Measurements from ENCODE around the gene USP48.
A peak's percentile ranks its signal among the peaks of the same experiment; 100 is the strongest.
"Not testable (repeated sequence)": the region's sequence is repeated elsewhere in the genome, so short reads cannot be mapped to it uniquely, and the experiment has no call there.

USP48 gene

GRCh38 chr1:21782349-21782867, 541 bp downstream of the USP48 start:
- peak; percentile 68 to 72 for DNase-seq (ENCODE audit: low read depth in 2 of 2)
- peak overlapping the region; percentile 94 to 99 for H3K4me3 ChIP-seq (replicated peaks in 1 of 2; ENCODE audit: low read depth in 2 of 2, low read length in 2 of 2)
- peak; percentile 33 for TF ChIP-seq CTCF (IDR thresholded peaks at IDR 0.05; ENCODE audit: low read depth, low read length)

- H3K4me3 ChIP-seq (replicated peaks in 1 of 2; ENCODE audit: low read depth in 2 of 2, low read length in 2 of 2) = peak overlapping the region; percentile 94 to 99
- DNase-seq (ENCODE audit: low read depth in 2 of 2) = peak; percentile 61 to 71
- TF ChIP-seq CTCF (IDR thresholded peaks at IDR 0.05; ENCODE audit: low read depth, low read length) = no peak
Measured at GRCh38 chr1:21781815-21782348, 1.1 kb downstream of the USP48 start.

- TF ChIP-seq CTCF (IDR thresholded peaks at IDR 0.05; ENCODE audit: low read depth, low read length) = no peak
- peak in 1 of 2 donors; percentile 18 for DNase-seq (ENCODE audit: low read depth in 2 of 2)
- H3K4me3 ChIP-seq (replicated peaks in 1 of 2; ENCODE audit: low read depth in 2 of 2, low read length in 2 of 2) = no peak overlapping the region
Measured at GRCh38 chr1:21779613-21780521, 3.1 kb downstream of the USP48 start.

GRCh38 chr1:21778405-21778727, 4.6 kb downstream of the USP48 start:
- no peak for TF ChIP-seq CTCF (IDR thresholded peaks at IDR 0.05; ENCODE audit: low read depth, low read length)
- DNase-seq (ENCODE audit: low read depth in 2 of 2) = no peak
- H3K4me3 ChIP-seq (replicated peaks in 1 of 2; ENCODE audit: low read depth in 2 of 2, low read length in 2 of 2) = no peak overlapping the region

GRCh38 chr1:21776925-21777324, 6.0 kb downstream of the USP48 start:
- H3K4me3 ChIP-seq (replicated peaks in 1 of 2; ENCODE audit: low read depth in 2 of 2, low read length in 2 of 2); DNase-seq (ENCODE audit: low read depth in 2 of 2): not testable (repeated sequence)

GRCh38 chr1:21775985-21776562, 6.9 kb downstream of the USP48 start:
- DNase-seq (ENCODE audit: low read depth in 2 of 2) = no peak
- no peak overlapping the region for H3K4me3 ChIP-seq (replicated peaks in 1 of 2; ENCODE audit: low read depth in 2 of 2, low read length in 2 of 2)

More at GRCh38 chr1:21775985-21776562, 6.9 kb downstream of the USP48 start:
- TF ChIP-seq CTCF (IDR thresholded peaks at IDR 0.05; ENCODE audit: low read depth, low read length) = no peak

Data from cardiac fibroblast (primary cell).